A673 (cell line): Measurements from ENCODE around the gene RLIM. TPM values are rescaled to one million over a fixed set of nuclear protein-coding genes. Genes with fewer than 3 reads are reported as not detected.

ENCODE experiments used
- BruUV-seq: library from RNA; stranded (reverse); fragments of 400-500 nt; replicated peaks from 2 replicates; lab custom pipeline; 2021; lab: Mats Ljungman, UMichigan
- CTCF ChIA-PET: fragments of 300-600 bp; sonication (Branson Sonifier 250); formaldehyde crosslinking; loops from one replicate; lab custom pipeline; 2022; ENCODE audit warnings: antibody characterized with exemption; lab: Charles Lee
- POLR2A ChIA-PET: fragments of 300-600 bp; sonication (Branson Sonifier 250); formaldehyde crosslinking; loops from one replicate; lab custom pipeline; 2022; ENCODE audit warnings: antibody characterized with exemption; ENCODE audit not compliant: low non-redundant PET; lab: Charles Lee
- DNase-seq: peaks from one replicate; pipeline ENCODE4 v3.0.0-alpha.2; 2015; ENCODE audit warnings: low spot score
- H3K27ac ChIP-seq: fragments of 200-600 bp; sonication (generic); 2 replicates; pipeline ENCODE4 v1.5.1; 2016; ENCODE audit warnings: mixed run types, low read depth, mild to moderate bottlenecking, mixed read lengths, antibody characterized with exemption, low read length; ENCODE audit not compliant: poor library complexity, severe bottlenecking
- H3K27me3 ChIP-seq: fragments of 200-600 bp; sonication (generic); replicated peaks from 2 replicates; pipeline ENCODE4 v1.6.1; 2017; ENCODE audit warnings: mixed run types, low read depth, mild to moderate bottlenecking, mixed read lengths, antibody characterized with exemption, low read length; ENCODE audit not compliant: insufficient read depth, poor library complexity
- H3K36me3 ChIP-seq: fragments of 200-600 bp; sonication (generic); 2 replicates; pipeline ENCODE4 v1.6.1; 2016; ENCODE audit warnings: mixed run types, mild to moderate bottlenecking, mixed read lengths, antibody characterized with exemption, low read length; ENCODE audit not compliant: insufficient read depth, poor library complexity, severe bottlenecking
- H3K4me1 ChIP-seq: fragments of 200-600 bp; sonication (generic); 2 replicates; pipeline ENCODE4 v1.6.1; 2017; ENCODE audit warnings: mixed run types, mild to moderate bottlenecking, mixed read lengths, antibody characterized with exemption, low read length; ENCODE audit not compliant: insufficient read depth, poor library complexity, severe bottlenecking
- H3K4me3 ChIP-seq: fragments of 200-600 bp; sonication (generic); 2 replicates; pipeline ENCODE4 v1.5.1; 2016; ENCODE audit warnings: low read depth, mixed run types, mild to moderate bottlenecking, mixed read lengths, low read length; ENCODE audit not compliant: poor library complexity, severe bottlenecking
- H3K9me3 ChIP-seq: fragments of 200-600 bp; sonication (generic); 2 replicates; pipeline ENCODE4 v1.6.1; 2016; ENCODE audit warnings: mixed run types, low read depth, mild to moderate bottlenecking, mixed read lengths, antibody characterized with exemption, low read length; ENCODE audit not compliant: poor library complexity, severe bottlenecking
- CTCF ChIP-seq: fragments of 300-800, 200-600 bp; sonication (generic); conservative IDR thresholded peaks from 2 replicates; pipeline ENCODE4 v1.5.1; 2017; ENCODE audit warnings: low read depth, mild to moderate bottlenecking, antibody characterized with exemption, low read length, moderate library complexity, mixed read lengths
- EZH2 ChIP-seq: fragments of 200-600 bp; sonication (generic); IDR thresholded peaks from 2 replicates; pipeline ENCODE4 v1.6.1; 2017; ENCODE audit warnings: borderline replicate concordance, low read depth, mild to moderate bottlenecking, mixed read lengths, antibody characterized with exemption, low read length; ENCODE audit not compliant: poor library complexity, severe bottlenecking
- intact Hi-C: fragments of 100-400 bp; cut with micrococcal nuclease; formaldehyde crosslinking; loops from one replicate; pipeline ENCODE4 v1.10.0; 2022; ENCODE audit not compliant: unreplicated experiment
- total RNA-seq: library from RNA; stranded (reverse); gene quantifications from 2 replicates; pipeline ENCODE4 v1.2.3, GENCODE V29; 2021

Gene RLIM
- total RNA-seq, 1 experiment from 2014 or later, result 57.7 TPM

- Histone ChIP-seq H3K27ac (no peak overlapping the region), H3K4me1 (no peaks in the 10 kb centered on the region), H3K36me3 (no peaks in the 10 kb centered on the region), H3K27me3 (no peaks in the 10 kb centered on the region), H3K9me3 (no peaks in the 10 kb centered on the region), H3K4me3 (no peak overlapping the region)
- intact Hi-C loops, result loop anchor here (10.0 kb wide), 1 partner anchor 252 kb away; no protein-coding TSS in a partner anchor
- DNase-seq, result no peak
- ChIA-PET POLR2A (no interaction called here), CTCF (interaction anchor here (0.6 kb wide), 2 partner anchors 89 to 161 kb away, joined by 3 read pairs; no protein-coding TSS in a partner anchor)
- TF ChIP-seq CTCF (no peak), EZH2 (no peak)
- BruUV-seq, result no TSS peak
Observed at GRCh38 chrX:74546984-74547383, 67.4 kb downstream of the RLIM start.

- Histone ChIP-seq H3K36me3 (no peaks in the 10 kb centered on the region), H3K27ac (no peak overlapping the region), H3K4me1 (no peaks in the 10 kb centered on the region), H3K4me3 (no peak overlapping the region), H3K9me3 (no peaks in the 10 kb centered on the region), H3K27me3 (no peaks in the 10 kb centered on the region)
- CTCF ChIA-PET, result no interaction called here
- TF ChIP-seq CTCF (no peak), EZH2 (no peak)
- intact Hi-C loops, result loop anchor here (10.0 kb wide), 1 partner anchor 251 kb away; no protein-coding TSS in a partner anchor
- POLR2A ChIA-PET, result no interaction called here
- DNase-seq, result no peak
- no TSS peak for BruUV-seq
Observed at GRCh38 chrX:74545880-74546523, 68.4 kb downstream of the RLIM start.

GRCh38 chrX:74540635-74541249 is 73.7 kb downstream of the RLIM start:
- CTCF ChIA-PET, result no interaction called here
- no peak overlapping the region for H3K27ac ChIP-seq
- intact Hi-C loops, result loop anchor here (10.0 kb wide), 1 partner anchor 246 kb away; no protein-coding TSS in a partner anchor
- H3K36me3 ChIP-seq, result no peaks in the 10 kb centered on the region
- no peak overlapping the region for H3K4me3 ChIP-seq
- peaks cover 6% of the 10 kb centered on the region for H3K4me1 ChIP-seq
- no TSS peak for BruUV-seq
- no peaks in the 10 kb centered on the region for H3K27me3 ChIP-seq
- no peak for TF ChIP-seq CTCF
- TF ChIP-seq EZH2, result no peak
- H3K9me3 ChIP-seq, result no peaks in the 10 kb centered on the region
- no peak for DNase-seq
- POLR2A ChIA-PET, result no interaction called here
